ENCODE data around the gene BMPR1A. TPM values are rescaled to one million over a fixed set of nuclear protein-coding genes. Genes with fewer than 3 reads are reported as not detected.
A peak's percentile ranks its signal among the peaks of the same experiment; 100 is the strongest.

The BMPR1A gene
- total and polyA plus RNA-seq, 4 experiments from 2014 or later, result 4.7 to 21.0 (median 10.4) TPM

GRCh38 chr10:86825366-86825765 lies 68.9 kb downstream of the BMPR1A start:
- Mint-ChIP-seq H3K27ac (no peak overlapping the region), H3K9me3 (no peaks in the 10 kb centered on the region), H3K27me3 (no peaks in the 10 kb centered on the region), H3K4me1 (peaks cover 9 to 15% (median 12%) of the 10 kb centered on the region in 4 donors), H3K36me3 (no peaks in the 10 kb centered on the region), H3K4me3 (no peak overlapping the region)
- no peak for DNase-seq
- POLR2A ChIA-PET (ENCODE audit: partially characterized antibody), result no interaction called here
- CTCF ChIA-PET (ENCODE audit: partially characterized antibody), result no interaction called here
- intact Hi-C loops (cut with micrococcal nuclease), result no loop called here
- H3K27me3 ChIP-seq (ENCODE audit: insufficient read depth, low read length), result no peaks in the 10 kb centered on the region
- no peaks in the 10 kb centered on the region for H3K36me3 ChIP-seq (ENCODE audit: insufficient read depth, low read length)
- H3K9me3 ChIP-seq (ENCODE audit: control insufficient read depth in 1 of 2, low read length in 2 of 2), result no peaks in the 10 kb centered on the region
- H3K4me3 ChIP-seq (ENCODE audit: low read length in 2 of 2), result no peak overlapping the region
- H3K27ac ChIP-seq (ENCODE audit: low read depth, low read length), result no peak overlapping the region
- peaks cover 4% of the 10 kb centered on the region for H3K4me1 ChIP-seq (ENCODE audit: insufficient read depth, low read length)

DNA sequence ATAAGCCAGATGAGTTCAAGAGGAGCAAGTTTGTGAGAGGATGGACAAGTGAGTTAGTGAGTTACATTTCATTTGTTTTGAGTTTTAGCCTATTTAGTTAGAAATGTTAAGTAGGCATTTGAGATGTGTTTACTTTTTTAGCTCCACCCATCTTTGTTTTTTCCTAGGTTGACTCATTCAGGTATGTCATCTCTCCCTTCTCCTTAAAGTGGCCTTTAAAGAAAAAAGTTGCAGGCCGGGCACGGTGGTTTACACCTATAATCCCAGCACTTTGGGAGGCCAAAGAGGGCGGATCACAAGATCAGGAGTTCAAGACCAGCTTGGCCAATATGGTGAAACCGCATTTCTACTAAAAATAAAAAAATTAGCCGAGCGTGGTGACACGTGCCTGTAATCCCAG lies 71.2 kb downstream of the BMPR1A start:
- Mint-ChIP-seq H3K27me3 (no peaks in the 10 kb centered on the region), H3K4me3 (no peak overlapping the region), H3K9me3 (no peaks in the 10 kb centered on the region), H3K27ac (no peak overlapping the region), H3K36me3 (no peaks in the 10 kb centered on the region), H3K4me1 (peaks cover 6 to 14% (median 9%) of the 10 kb centered on the region in 4 donors)
- no peaks in the 10 kb centered on the region for H3K36me3 ChIP-seq (ENCODE audit: insufficient read depth, low read length)
- intact Hi-C loops (cut with micrococcal nuclease), result no loop called here
- POLR2A ChIA-PET (ENCODE audit: partially characterized antibody), result no interaction called here
- H3K27ac ChIP-seq (ENCODE audit: low read depth, low read length), result no peak overlapping the region
- no peaks in the 10 kb centered on the region for H3K27me3 ChIP-seq (ENCODE audit: insufficient read depth, low read length)
- CTCF ChIA-PET (ENCODE audit: partially characterized antibody), result no interaction called here
- H3K4me3 ChIP-seq (ENCODE audit: low read length in 2 of 2), result no peak overlapping the region
- no peaks in the 10 kb centered on the region for H3K9me3 ChIP-seq (ENCODE audit: control insufficient read depth in 1 of 2, low read length in 2 of 2)
- H3K4me1 ChIP-seq (ENCODE audit: insufficient read depth, low read length), result peaks cover 4% of the 10 kb centered on the region
- no peak for DNase-seq

GRCh38 chr10:86828145-86828544 lies 71.7 kb downstream of the BMPR1A start:
- intact Hi-C loops (cut with micrococcal nuclease), result no loop called here
- ChIA-PET POLR2A (ENCODE audit: partially characterized antibody) (no interaction called here), CTCF (ENCODE audit: partially characterized antibody) (no interaction called here)
- H3K4me1 Mint-ChIP-seq, result peaks cover 6 to 16% (median 10%) of the 10 kb centered on the region in 4 donors
- H3K4me3 Mint-ChIP-seq, result no peak overlapping the region
- peaks cover 4% of the 10 kb centered on the region for H3K4me1 ChIP-seq (ENCODE audit: insufficient read depth, low read length)
- DNase-seq, result no peak
- H3K27me3 ChIP-seq (ENCODE audit: insufficient read depth, low read length), result no peaks in the 10 kb centered on the region
- H3K27ac Mint-ChIP-seq, result no peak overlapping the region
- no peak overlapping the region for H3K27ac ChIP-seq (ENCODE audit: low read depth, low read length)
- H3K4me3 ChIP-seq (ENCODE audit: low read length in 2 of 2), result no peak overlapping the region
- H3K27me3 Mint-ChIP-seq, result no peaks in the 10 kb centered on the region
- no peaks in the 10 kb centered on the region for H3K36me3 ChIP-seq (ENCODE audit: insufficient read depth, low read length)
- H3K9me3 ChIP-seq (ENCODE audit: control insufficient read depth in 1 of 2, low read length in 2 of 2), result no peaks in the 10 kb centered on the region
- no peaks in the 10 kb centered on the region for H3K9me3 Mint-ChIP-seq
- no peaks in the 10 kb centered on the region for H3K36me3 Mint-ChIP-seq

DNA sequence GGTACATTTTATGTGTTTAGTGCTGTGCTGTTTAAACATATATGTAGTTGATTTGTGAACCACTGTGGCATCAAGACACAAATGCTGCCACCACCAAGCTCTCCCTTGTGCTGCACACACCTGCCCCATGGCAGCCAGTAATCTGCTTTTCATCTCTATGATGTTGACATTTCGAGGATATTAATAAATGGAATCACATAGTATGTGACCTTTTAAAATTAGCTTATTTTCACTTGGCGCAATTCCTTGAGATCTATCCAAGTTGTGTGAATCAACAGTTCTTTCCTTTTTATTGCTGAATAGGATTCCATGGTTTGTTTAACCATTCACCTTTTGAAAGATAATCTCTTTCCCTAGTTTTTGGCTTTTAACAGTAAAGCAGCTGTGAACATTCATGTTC lies 73.1 kb downstream of the BMPR1A start:
- H3K4me1 Mint-ChIP-seq, result peaks cover 6 to 17% (median 13%) of the 10 kb centered on the region in 4 donors
- no peak for DNase-seq
- intact Hi-C loops (cut with micrococcal nuclease), result no loop called here
- Histone ChIP-seq H3K4me3 (ENCODE audit: low read length in 2 of 2) (no peak overlapping the region), H3K36me3 (ENCODE audit: insufficient read depth, low read length) (no peaks in the 10 kb centered on the region), H3K4me1 (ENCODE audit: insufficient read depth, low read length) (no peaks in the 10 kb centered on the region), H3K27me3 (ENCODE audit: insufficient read depth, low read length) (no peaks in the 10 kb centered on the region), H3K9me3 (ENCODE audit: control insufficient read depth in 1 of 2, low read length in 2 of 2) (no peaks in the 10 kb centered on the region), H3K27ac (ENCODE audit: low read depth, low read length) (no peak overlapping the region)
- CTCF ChIA-PET (ENCODE audit: partially characterized antibody), result no interaction called here
- no peaks in the 10 kb centered on the region for H3K9me3 Mint-ChIP-seq
- no peaks in the 10 kb centered on the region for H3K36me3 Mint-ChIP-seq
- peak overlapping the region in 1 of 7 donors; percentile 31 for H3K27ac Mint-ChIP-seq
- H3K27me3 Mint-ChIP-seq, result no peaks in the 10 kb centered on the region
- no peak overlapping the region for H3K4me3 Mint-ChIP-seq
- POLR2A ChIA-PET (ENCODE audit: partially characterized antibody), result no interaction called here

GRCh38 chr10:86830043-86830591 lies 73.7 kb downstream of the BMPR1A start:
- H3K27ac ChIP-seq (ENCODE audit: low read depth, low read length), result no peak overlapping the region
- no peaks in the 10 kb centered on the region for H3K36me3 ChIP-seq (ENCODE audit: insufficient read depth, low read length)
- Mint-ChIP-seq H3K4me1 (peaks cover 12 to 22% (median 14%) of the 10 kb centered on the region in 4 donors), H3K9me3 (no peaks in the 10 kb centered on the region), H3K27me3 (no peaks in the 10 kb centered on the region), H3K4me3 (no peak overlapping the region), H3K27ac (no peak overlapping the region), H3K36me3 (no peaks in the 10 kb centered on the region)
- ChIA-PET CTCF (ENCODE audit: partially characterized antibody) (no interaction called here), POLR2A (ENCODE audit: partially characterized antibody) (no interaction called here)
- no peaks in the 10 kb centered on the region for H3K27me3 ChIP-seq (ENCODE audit: insufficient read depth, low read length)
- intact Hi-C loops (cut with micrococcal nuclease), result no loop called here
- no peak overlapping the region for H3K4me3 ChIP-seq (ENCODE audit: low read length in 2 of 2)
- no peak for DNase-seq
- H3K9me3 ChIP-seq (ENCODE audit: control insufficient read depth in 1 of 2, low read length in 2 of 2), result no peaks in the 10 kb centered on the region
- no peaks in the 10 kb centered on the region for H3K4me1 ChIP-seq (ENCODE audit: insufficient read depth, low read length)

DNA sequence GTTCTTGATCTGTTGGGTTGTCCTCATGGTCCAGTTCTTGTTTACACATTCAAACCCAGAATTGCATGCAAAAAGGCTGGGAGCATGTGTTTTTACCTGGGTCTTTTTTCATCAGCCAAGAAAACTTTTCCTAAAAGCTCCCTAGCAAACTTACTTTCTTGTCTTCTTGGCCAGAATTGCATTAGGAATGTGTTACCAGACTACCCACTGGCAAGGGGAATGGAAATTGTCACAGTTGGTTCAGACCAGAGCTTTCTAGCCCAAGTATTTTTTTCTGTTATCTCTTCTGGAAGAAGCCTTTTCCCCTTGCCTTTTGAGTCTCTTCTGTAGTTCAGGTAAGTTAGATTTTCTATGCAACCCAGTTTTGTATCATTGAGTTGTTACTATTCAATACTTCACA lies 77.5 kb downstream of the BMPR1A start:
- Mint-ChIP-seq H3K36me3 (no peaks in the 10 kb centered on the region), H3K4me3 (no peak overlapping the region), H3K27me3 (no peaks in the 10 kb centered on the region), H3K9me3 (no peaks in the 10 kb centered on the region), H3K4me1 (peaks cover 12 to 22% (median 13%) of the 10 kb centered on the region in 4 donors), H3K27ac (no peak overlapping the region)
- no peaks in the 10 kb centered on the region for H3K9me3 ChIP-seq (ENCODE audit: control insufficient read depth in 1 of 2, low read length in 2 of 2)
- POLR2A ChIA-PET (ENCODE audit: partially characterized antibody), result no interaction called here
- no peaks in the 10 kb centered on the region for H3K27me3 ChIP-seq (ENCODE audit: insufficient read depth, low read length)
- H3K4me1 ChIP-seq (ENCODE audit: insufficient read depth, low read length), result no peaks in the 10 kb centered on the region
- H3K36me3 ChIP-seq (ENCODE audit: insufficient read depth, low read length), result no peaks in the 10 kb centered on the region
- no peak overlapping the region for H3K27ac ChIP-seq (ENCODE audit: low read depth, low read length)
- CTCF ChIA-PET (ENCODE audit: partially characterized antibody), result interaction anchor here (0.7 kb wide), 1 partner anchor 48 kb away, joined by 3 read pairs; no protein-coding TSS in a partner anchor
- no peak for DNase-seq
- intact Hi-C loops (cut with micrococcal nuclease), result no loop called here
- H3K4me3 ChIP-seq (ENCODE audit: low read length in 2 of 2), result no peak overlapping the region

- ChIA-PET CTCF (ENCODE audit: partially characterized antibody) (no interaction called here), POLR2A (ENCODE audit: partially characterized antibody) (no interaction called here)
- Histone ChIP-seq H3K4me3 (ENCODE audit: low read length in 2 of 2) (no peak overlapping the region), H3K27me3 (ENCODE audit: insufficient read depth, low read length) (no peaks in the 10 kb centered on the region), H3K36me3 (ENCODE audit: insufficient read depth, low read length) (no peaks in the 10 kb centered on the region), H3K27ac (ENCODE audit: low read depth, low read length) (no peak overlapping the region), H3K9me3 (ENCODE audit: control insufficient read depth in 1 of 2, low read length in 2 of 2) (no peaks in the 10 kb centered on the region), H3K4me1 (ENCODE audit: insufficient read depth, low read length) (no peaks in the 10 kb centered on the region)
- H3K4me1 Mint-ChIP-seq, result peaks cover 5 to 22% (median 14%) of the 10 kb centered on the region in 4 donors
- H3K4me3 Mint-ChIP-seq, result no peak overlapping the region
- peaks cover 0 to 2% (median 0%) of the 10 kb centered on the region in 8 donors for H3K9me3 Mint-ChIP-seq
- H3K27me3 Mint-ChIP-seq, result no peaks in the 10 kb centered on the region
- DNase-seq, result no peak
- H3K27ac Mint-ChIP-seq, result no peak overlapping the region
- intact Hi-C loops (cut with micrococcal nuclease), result no loop called here
- peaks cover 9% of the 10 kb centered on the region in 2 donors for H3K36me3 Mint-ChIP-seq
These were observed 79.6 kb downstream of the BMPR1A start for GRCh38 chr10:86836044-86836443.

DNA sequence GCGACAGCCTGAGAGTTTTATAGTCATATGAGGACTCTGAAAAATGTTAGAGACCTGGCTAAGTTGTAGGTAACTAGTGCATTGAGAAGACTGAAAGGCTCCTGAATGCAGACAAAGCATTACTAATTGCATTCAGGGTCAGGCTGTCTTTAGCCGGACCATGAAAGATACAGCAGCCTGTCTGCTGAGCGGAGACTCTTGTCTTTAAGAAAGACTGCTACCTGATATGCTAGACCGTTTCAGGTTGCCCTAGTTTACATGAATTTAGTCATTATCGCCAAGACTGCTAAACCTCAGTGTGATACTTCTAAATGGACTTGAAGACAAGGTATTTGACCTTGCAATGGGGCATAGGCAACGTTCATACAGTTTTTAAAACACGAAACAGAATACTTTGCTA lies 81.2 kb downstream of the BMPR1A start:
- intact Hi-C loops (cut with micrococcal nuclease), result no loop called here
- no peaks in the 10 kb centered on the region for H3K36me3 ChIP-seq (ENCODE audit: insufficient read depth, low read length)
- no peaks in the 10 kb centered on the region for H3K27me3 ChIP-seq (ENCODE audit: insufficient read depth, low read length)
- no peak overlapping the region for H3K27ac Mint-ChIP-seq
- no peaks in the 10 kb centered on the region for H3K9me3 ChIP-seq (ENCODE audit: control insufficient read depth in 1 of 2, low read length in 2 of 2)
- H3K36me3 Mint-ChIP-seq, result peaks cover 21 to 25% of the 10 kb centered on the region in 2 donors
- peaks cover 0 to 2% (median 0%) of the 10 kb centered on the region in 8 donors for H3K9me3 Mint-ChIP-seq
- no peak overlapping the region for H3K27ac ChIP-seq (ENCODE audit: low read depth, low read length)
- ChIA-PET POLR2A (ENCODE audit: partially characterized antibody) (no interaction called here), CTCF (ENCODE audit: partially characterized antibody) (no interaction called here)
- DNase-seq, result no peak
- no peak overlapping the region for H3K4me3 Mint-ChIP-seq
- H3K4me1 Mint-ChIP-seq, result peaks cover 5 to 17% (median 12%) of the 10 kb centered on the region in 4 donors
- H3K27me3 Mint-ChIP-seq, result no peaks in the 10 kb centered on the region
- H3K4me1 ChIP-seq (ENCODE audit: insufficient read depth, low read length), result no peaks in the 10 kb centered on the region
- H3K4me3 ChIP-seq (ENCODE audit: low read length in 2 of 2), result no peak overlapping the region

Measured in CD4-positive, alpha-beta memory T cell (primary cell).